Activated CD8-positive, alpha-beta T cell treated with anti-CD3 and anti-CD28 coated beads for 36 hours (primary cell): ENCODE results near the gene GASK1A. TPM values are rescaled to one million over a fixed set of nuclear protein-coding genes. Genes with fewer than 3 reads are reported as not detected.
A peak's percentile ranks its signal among the peaks of the same experiment; 100 is the strongest.
"Not testable (repeated sequence)": the region's sequence is repeated elsewhere in the genome, so short reads cannot be mapped to it uniquely, and the experiment has no call there.

Source experiments
- ATAC-seq: fragments of 200-7000 bp; cut with Tn5 transposase; one replicate; pipeline ENCODE4 v1.10.0; 2021; ENCODE audit warnings: mild to moderate bottlenecking, moderate library complexity
- CTCF ChIA-PET: fragments of 350-600 bp; sonication (Branson Sonifier 250); formaldehyde crosslinking; loops from one replicate; lab custom pipeline; 2021; ENCODE audit warnings: antibody characterized with exemption; lab: Charles Lee
- POLR2A ChIA-PET: fragments of 350-600 bp; sonication (Branson Sonifier 250); formaldehyde crosslinking; loops from one replicate; lab custom pipeline; 2021; ENCODE audit warnings: antibody characterized with exemption; lab: Charles Lee
- DNase-seq: peaks from one replicate; pipeline ENCODE4 v3.0.0-alpha.2; 2020
- H3K27ac Mint-ChIP-seq: one replicate; pipeline ENCODE4 v1.8.0; 2021; ENCODE audit warnings: mild to moderate bottlenecking, mixed read lengths
- H3K27me3 Mint-ChIP-seq: one replicate; pipeline ENCODE4 v1.8.0; 2021; ENCODE audit warnings: mixed read lengths
- H3K36me3 Mint-ChIP-seq: one replicate; pipeline ENCODE4 v1.8.0; 2021; ENCODE audit warnings: low read depth, mixed read lengths
- H3K4me1 Mint-ChIP-seq: one replicate; pipeline ENCODE4 v1.8.0; 2021; ENCODE audit warnings: low read depth, mixed read lengths
- H3K4me3 Mint-ChIP-seq: one replicate; pipeline ENCODE4 v1.8.0; 2021; ENCODE audit warnings: mild to moderate bottlenecking, moderate library complexity, mixed read lengths
- H3K9me3 Mint-ChIP-seq: one replicate; pipeline ENCODE4 v1.8.0; 2021; ENCODE audit warnings: mixed read lengths
- intact Hi-C: fragments of 100-400 bp; cut with micrococcal nuclease; formaldehyde crosslinking; loops from one replicate; pipeline ENCODE4 v1.10.0; 2022
- total RNA-seq, 2 experiments: library from RNA; stranded (reverse); gene quantifications; one replicate each; pipeline ENCODE4 v1.2.3, GENCODE V29; 2021
- TF ChIP-seq, protein P1 (sequence below): fragments of 200-600 bp; IDR thresholded peaks from one replicate; pipeline ENCODE4 v1.8.0; 2022; ENCODE audit warnings: antibody characterized with exemption, mild to moderate bottlenecking

Gene GASK1A
- total RNA-seq, 2 experiments from 2014 or later: 0.11 TPM; not detected in 1

DNA sequence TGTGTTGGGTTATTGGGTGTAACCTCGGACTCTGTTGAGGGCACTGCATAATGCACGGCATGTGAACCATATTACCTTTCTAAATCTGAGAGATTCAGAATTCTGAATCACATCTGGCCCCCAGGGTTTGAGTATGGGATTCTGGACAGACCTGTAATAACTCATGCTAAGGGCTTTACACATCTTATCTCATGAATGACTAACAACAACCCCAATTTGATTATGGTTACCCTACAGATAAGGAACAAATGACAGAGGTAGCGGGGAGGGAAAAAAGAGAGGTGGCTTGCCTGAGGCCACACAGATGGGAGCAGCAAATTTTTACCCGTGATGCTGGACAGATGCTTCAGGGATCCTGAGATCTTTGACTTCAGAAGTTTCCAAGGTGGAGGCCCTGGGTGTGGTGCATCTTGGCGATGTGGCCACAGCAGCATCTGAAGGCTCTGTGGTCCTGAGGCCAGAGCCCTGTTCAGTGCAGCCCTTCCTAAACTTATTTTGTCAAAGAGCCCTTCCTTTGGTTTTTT, 83.0 kb downstream of the GASK1A start:
- CTCF ChIA-PET: no interaction called here
- ATAC-seq (no peak), DNase-seq (no peak)
- H3K27ac Mint-ChIP-seq: no peak overlapping the region
- TF ChIP-seq, protein P1, sequence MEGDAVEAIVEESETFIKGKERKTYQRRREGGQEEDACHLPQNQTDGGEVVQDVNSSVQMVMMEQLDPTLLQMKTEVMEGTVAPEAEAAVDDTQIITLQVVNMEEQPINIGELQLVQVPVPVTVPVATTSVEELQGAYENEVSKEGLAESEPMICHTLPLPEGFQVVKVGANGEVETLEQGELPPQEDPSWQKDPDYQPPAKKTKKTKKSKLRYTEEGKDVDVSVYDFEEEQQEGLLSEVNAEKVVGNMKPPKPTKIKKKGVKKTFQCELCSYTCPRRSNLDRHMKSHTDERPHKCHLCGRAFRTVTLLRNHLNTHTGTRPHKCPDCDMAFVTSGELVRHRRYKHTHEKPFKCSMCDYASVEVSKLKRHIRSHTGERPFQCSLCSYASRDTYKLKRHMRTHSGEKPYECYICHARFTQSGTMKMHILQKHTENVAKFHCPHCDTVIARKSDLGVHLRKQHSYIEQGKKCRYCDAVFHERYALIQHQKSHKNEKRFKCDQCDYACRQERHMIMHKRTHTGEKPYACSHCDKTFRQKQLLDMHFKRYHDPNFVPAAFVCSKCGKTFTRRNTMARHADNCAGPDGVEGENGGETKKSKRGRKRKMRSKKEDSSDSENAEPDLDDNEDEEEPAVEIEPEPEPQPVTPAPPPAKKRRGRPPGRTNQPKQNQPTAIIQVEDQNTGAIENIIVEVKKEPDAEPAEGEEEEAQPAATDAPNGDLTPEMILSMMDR: no peak
- no peaks in the 10 kb centered on the region for H3K9me3 Mint-ChIP-seq
- intact Hi-C loops: no loop called here
- no peaks in the 10 kb centered on the region for H3K36me3 Mint-ChIP-seq
- H3K4me1 Mint-ChIP-seq: peaks cover 21% of the 10 kb centered on the region
- H3K27me3 Mint-ChIP-seq: no peaks in the 10 kb centered on the region
- H3K4me3 Mint-ChIP-seq: no peak overlapping the region
- POLR2A ChIA-PET: interaction anchor here (0.8 kb wide), 1 partner anchor 10 kb away, joined by 3 read pairs; no protein-coding TSS in a partner anchor

- ATAC-seq: no peak
- peaks cover 21% of the 10 kb centered on the region for H3K4me1 Mint-ChIP-seq
- no peak for DNase-seq
- H3K9me3 Mint-ChIP-seq: no peaks in the 10 kb centered on the region
- TF ChIP-seq, protein P1: no peak
- no peaks in the 10 kb centered on the region for H3K27me3 Mint-ChIP-seq
- H3K27ac Mint-ChIP-seq: no peak overlapping the region
- H3K4me3 Mint-ChIP-seq: no peak overlapping the region
- no peaks in the 10 kb centered on the region for H3K36me3 Mint-ChIP-seq
- POLR2A ChIA-PET: no interaction called here
- intact Hi-C loops: no loop called here
- CTCF ChIA-PET: no interaction called here
Measured at GRCh38 chr3:43062564-43063040, 83.5 kb downstream of the GASK1A start.

DNA sequence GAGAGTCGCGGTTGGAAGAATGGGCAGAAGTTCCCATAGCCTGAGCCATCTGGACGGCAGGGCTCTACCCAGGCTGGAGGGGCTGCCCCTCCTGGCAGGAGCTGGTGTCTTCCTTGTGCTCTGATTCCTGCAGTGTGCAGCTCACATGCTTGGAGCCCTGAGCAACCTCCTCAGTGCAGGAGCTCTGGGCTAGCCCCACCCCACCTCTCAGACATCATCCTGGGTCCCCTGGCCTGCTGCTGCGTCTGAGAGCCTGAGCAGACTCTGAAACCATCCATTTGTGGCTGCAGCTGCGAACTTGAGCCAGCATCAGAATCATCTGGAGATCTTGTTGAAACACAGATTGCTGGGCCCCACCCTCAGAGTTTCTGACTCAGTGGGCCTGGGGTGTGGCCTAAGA, 84.0 kb downstream of the GASK1A start:
- DNase-seq (no peak), ATAC-seq (no peak)
- ChIA-PET CTCF (no interaction called here), POLR2A (no interaction called here)
- no peaks in the 10 kb centered on the region for H3K36me3 Mint-ChIP-seq
- H3K4me1 Mint-ChIP-seq: peaks cover 21% of the 10 kb centered on the region
- no peaks in the 10 kb centered on the region for H3K27me3 Mint-ChIP-seq
- intact Hi-C loops: no loop called here
- no peak overlapping the region for H3K4me3 Mint-ChIP-seq
- H3K9me3 Mint-ChIP-seq: no peaks in the 10 kb centered on the region
- TF ChIP-seq, protein P1: no peak
- H3K27ac Mint-ChIP-seq: no peak overlapping the region

DNA sequence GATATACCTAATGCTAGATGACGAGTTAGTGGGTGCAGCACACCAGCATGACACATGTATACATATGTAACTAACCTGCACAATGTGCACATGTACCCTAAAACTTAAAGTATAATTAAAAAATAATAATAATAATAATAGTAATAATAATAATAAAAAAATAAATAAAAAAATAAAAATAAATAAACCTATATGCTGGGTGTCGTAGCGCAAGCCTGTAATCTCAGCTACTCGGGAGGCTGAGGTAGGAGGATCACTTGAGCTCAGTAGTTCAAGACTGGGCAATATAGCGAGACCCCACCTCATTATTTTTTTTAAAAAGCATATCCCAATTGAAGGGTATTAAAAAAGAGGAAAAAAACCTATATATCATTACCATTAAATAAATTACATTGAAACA, 91.6 kb downstream of the GASK1A start:
- POLR2A ChIA-PET, H3K9me3 Mint-ChIP-seq, DNase-seq, H3K4me1 Mint-ChIP-seq, H3K4me3 Mint-ChIP-seq, ATAC-seq, H3K27ac Mint-ChIP-seq, H3K36me3 Mint-ChIP-seq, H3K27me3 Mint-ChIP-seq: not testable (repeated sequence)
- CTCF ChIA-PET: interaction anchor here (1.2 to 1.8 kb wide), 7 partner anchors 12 to 109 kb away, joined by 4 to 29 read pairs (median 6); no protein-coding TSS in a partner anchor
- intact Hi-C loops: loop anchor here (10.0 kb wide), 1 partner anchor 106 kb away; no protein-coding TSS in a partner anchor

DNA sequence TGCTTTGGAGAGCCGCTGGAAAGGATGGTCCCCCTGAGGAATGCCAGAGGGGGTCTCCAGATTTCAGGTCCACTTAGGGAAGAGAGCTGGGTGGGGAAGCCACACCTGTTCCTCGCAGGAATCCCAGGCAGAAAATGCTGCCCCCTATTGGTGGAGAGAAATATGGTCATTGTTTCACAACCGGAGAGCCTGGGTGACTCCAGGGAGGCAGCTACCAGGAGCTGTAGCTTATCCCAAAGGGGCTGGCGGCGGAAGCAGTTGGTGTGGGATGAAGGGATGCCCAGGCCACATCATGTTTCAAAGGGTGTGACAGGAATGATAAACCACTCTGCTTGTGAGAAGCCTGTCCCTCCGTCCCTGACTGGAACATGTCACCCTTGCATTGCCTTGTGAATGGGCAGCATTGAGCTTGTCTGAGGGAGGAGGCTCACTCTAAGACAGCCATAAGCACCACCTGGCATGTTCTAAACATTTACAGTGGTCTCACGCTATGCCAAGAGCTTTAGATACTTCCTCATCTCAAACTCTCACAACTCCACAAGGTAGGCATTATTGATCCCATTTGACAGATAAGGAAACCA, 92.3 kb downstream of the GASK1A start:
- intact Hi-C loops: loop anchor here (10.0 kb wide), 1 partner anchor 107 kb away; no protein-coding TSS in a partner anchor
- H3K27ac Mint-ChIP-seq: no peak overlapping the region
- no peaks in the 10 kb centered on the region for H3K9me3 Mint-ChIP-seq
- DNase-seq: peak; percentile 12
- TF ChIP-seq, protein P1: peak; percentile 95
- H3K36me3 Mint-ChIP-seq: no peaks in the 10 kb centered on the region
- ATAC-seq: no peak
- H3K4me1 Mint-ChIP-seq: peaks cover 3% of the 10 kb centered on the region
- no peak overlapping the region for H3K4me3 Mint-ChIP-seq
- CTCF ChIA-PET: interaction anchor here (0.6 to 2.3 kb wide), 17 partner anchors 10 to 109 kb away, joined by 3 to 29 read pairs (median 4); no protein-coding TSS in a partner anchor
- H3K27me3 Mint-ChIP-seq: no peaks in the 10 kb centered on the region
- POLR2A ChIA-PET: interaction anchor here (1.2 kb wide), 1 partner anchor 10 kb away, joined by 3 read pairs; no protein-coding TSS in a partner anchor
